Superior temporal gyrus (tissue), 1 donor: ENCODE data around the gene NBAS.
"Not testable (repeated sequence)": the region's sequence is repeated elsewhere in the genome, so short reads cannot be mapped to it uniquely, and the experiment has no call there.

Experiments
- DNase-seq: peaks from one replicate; pipeline ENCODE4 v3.0.0-alpha.2; 2016; ENCODE audit errors: extremely low spot score

Gene NBAS

GRCh38 chr2:15460112-15460620 is 101.0 kb downstream of the NBAS start:
- DNase-seq = no peak

DNA sequence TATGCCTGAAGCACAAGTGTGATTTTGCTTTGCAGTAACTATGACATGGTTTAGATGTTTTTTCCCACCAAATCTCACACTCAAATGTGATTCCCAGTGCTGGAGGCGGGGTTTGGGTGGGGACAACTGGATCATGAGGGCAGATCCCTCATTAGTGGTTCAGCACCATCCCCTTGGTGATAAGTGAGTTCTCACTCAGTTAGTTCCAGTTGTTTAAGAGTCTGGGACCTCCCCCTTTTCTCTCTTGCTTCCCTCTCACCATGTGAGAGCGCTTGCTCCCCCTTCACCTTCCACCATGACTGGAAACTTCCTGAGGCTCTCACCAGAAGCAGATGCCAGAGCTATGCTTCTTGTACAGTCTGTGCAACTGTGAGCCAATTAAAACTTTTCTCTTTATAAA is 102.9 kb downstream of the NBAS start:
- no peak for DNase-seq

- DNase-seq = no peak
Measured at GRCh38 chr2:15457868-15458267, 103.3 kb downstream of the NBAS start.

- no peak for DNase-seq
Measured at GRCh38 chr2:15456352-15456751, 104.8 kb downstream of the NBAS start.

- no peak for DNase-seq
Measured at GRCh38 chr2:15450808-15451207, 110.3 kb downstream of the NBAS start.

DNA sequence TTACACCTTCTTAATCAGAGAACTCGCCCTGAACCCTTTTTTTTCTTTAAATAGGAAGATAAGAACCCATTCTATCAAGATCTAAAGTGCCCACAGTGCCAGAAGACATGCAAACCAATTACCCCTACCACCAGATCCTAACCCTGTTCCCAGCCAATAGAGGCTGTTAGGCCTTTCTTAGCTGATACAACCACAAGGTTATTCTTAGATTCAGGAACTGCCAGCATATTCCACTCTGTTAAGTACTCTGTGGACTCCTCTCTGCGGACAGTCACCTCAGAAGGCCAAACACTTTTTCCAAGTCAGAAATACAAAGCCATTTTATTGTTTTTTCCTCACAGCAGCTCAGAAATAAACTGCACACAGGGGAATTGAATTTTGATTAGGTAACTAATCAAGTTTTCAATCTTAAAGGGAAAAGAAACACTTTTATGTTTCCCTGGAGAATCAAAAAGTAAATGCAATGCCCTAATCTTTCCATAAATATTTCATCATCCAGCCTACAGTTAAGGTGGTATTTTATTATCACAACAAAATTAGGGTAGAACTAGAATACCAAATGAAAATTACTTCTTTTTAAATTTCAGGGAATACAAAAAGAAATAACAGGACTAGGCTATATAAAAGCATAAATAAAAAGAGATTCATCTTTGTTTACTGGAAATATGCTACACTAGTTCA is 111.4 kb downstream of the NBAS start:
- DNase-seq = no peak

DNA sequence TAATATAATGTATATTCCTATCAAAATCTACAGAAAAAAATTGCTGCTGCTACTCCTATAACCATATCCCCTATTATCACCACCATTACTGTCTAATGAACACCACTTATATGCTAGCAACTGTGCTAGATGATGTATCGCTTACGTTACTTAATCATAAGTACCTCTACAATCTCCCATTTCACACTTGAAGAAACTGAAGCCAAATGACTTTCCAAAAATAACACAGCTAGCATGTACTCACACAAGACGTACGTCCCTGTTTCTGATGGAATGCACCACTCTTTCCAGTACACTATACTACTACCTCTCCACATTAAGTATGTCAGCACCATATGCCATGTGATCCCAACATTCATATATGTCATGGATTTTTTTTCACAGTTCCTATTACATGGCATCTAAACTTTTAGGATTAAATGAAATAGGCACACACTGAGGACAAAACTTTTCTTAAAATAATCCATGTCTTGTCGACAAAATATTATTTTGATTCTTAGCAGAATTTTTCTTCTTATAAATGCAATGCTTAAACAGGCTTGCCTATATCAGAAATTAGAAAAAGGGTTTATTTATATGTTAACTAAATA is 112.8 kb downstream of the NBAS start:
- no peak for DNase-seq

- DNase-seq = no peak
Measured at GRCh38 chr2:15447381-15447780, 113.8 kb downstream of the NBAS start.

- DNase-seq = no peak
Measured at GRCh38 chr2:15446961-15447360, 114.2 kb downstream of the NBAS start.

- DNase-seq = no peak
Measured at GRCh38 chr2:15445891-15446562, 115.1 kb downstream of the NBAS start.

DNA sequence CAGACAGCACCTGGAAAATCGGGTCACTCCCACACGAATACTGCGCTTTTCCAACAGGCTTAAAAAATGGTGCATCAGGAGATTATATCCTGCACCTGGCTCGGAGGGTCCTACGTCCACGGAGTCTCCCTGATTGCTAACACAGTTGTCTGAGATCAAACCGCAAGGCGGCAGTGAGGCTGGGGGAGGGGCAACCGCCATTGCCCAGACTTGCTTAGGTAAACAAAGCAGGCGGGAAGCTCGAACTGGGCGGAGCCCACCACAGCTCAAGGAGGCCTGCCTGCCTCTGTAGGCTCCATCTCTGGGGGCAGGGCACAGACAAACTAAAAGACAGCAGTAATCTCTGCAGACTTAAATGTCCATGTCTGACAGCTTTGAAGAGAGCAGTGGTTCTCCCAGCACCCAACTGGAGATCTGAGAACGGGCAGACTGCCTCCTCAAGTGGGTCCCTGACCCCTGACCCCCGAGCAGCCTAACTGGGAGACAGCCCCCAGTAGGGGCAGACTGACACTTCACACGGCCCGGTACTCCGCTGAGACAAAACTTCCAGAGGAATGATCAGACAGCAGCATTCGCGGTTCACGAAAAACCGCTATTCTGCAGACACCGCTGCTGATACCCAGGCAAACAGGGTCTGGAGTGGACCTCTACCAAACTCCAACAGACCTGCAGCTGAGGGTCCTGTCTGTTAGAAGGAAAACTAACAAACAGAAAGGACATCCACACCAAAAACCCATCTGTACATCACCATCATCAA is 121.2 kb downstream of the NBAS start:
- not testable (repeated sequence) for DNase-seq

DNA sequence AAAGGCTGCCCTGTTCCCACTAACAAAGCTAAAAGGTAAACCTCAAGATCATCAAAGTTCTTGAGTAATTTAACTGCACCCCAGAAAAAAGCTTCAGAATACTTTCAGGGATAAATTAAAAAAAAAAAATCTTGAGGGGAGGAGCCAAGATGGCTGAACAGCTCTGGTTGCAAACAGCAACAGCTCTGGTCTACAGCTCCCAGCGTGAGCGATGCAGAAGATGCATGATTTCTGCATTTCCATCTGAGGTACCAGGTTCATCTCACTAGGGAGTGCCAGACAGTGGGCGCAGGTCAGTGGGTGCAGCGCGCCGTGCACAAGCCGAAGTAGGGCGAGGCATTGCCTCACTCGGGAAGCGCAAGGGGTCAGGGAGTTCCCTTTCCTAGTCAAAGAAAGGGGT is 121.8 kb downstream of the NBAS start:
- not testable (repeated sequence) for DNase-seq

- no peak for DNase-seq
Measured at GRCh38 chr2:15436195-15436594, 124.9 kb downstream of the NBAS start.

DNA sequence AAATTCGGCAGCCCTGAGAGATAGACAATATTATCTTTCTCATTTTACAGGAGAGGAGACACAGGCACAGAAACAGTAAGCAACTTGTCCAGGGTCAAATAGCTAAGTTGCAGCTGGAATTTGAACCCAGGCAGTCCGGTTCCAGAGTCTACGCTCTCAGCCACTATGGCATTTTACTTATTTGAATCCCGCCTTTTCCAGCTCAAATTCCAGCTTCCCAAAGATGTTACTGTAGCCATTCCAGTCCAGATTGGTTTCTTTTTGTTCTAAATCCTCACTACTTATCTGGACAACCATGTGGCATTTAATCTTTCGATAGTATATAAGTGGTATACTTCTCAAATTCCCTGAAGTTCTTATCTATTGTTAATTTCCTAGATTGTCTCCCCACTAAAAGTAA is 125.7 kb downstream of the NBAS start:
- DNase-seq = no peak

- DNase-seq = no peak
Measured at GRCh38 chr2:15432642-15433256, 128.4 kb downstream of the NBAS start.

DNA sequence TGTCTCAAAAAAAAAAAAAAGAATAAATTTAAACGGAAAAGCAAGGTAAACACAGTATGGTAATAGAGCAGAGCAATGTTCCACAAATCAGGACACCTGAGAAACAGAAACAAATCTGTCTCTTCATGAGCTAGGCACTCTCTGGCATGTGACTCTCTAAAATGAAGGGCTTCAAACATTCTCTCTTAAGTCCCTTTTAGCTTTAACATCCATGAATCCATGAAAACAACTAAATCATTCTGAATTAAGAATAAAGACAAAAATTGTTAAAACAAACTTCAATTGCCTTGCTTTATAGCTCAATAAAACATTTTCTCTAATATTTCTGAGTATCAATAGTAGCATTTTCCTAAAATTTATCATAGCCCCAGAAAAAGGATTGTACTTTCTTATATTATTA is 132.1 kb downstream of the NBAS start:
- no peak for DNase-seq

GRCh38 chr2:15427987-15428386 is 133.1 kb downstream of the NBAS start:
- no peak for DNase-seq

- DNase-seq = no peak
Measured at GRCh38 chr2:15426606-15427005, 134.5 kb downstream of the NBAS start.

- no peak for DNase-seq
Measured at GRCh38 chr2:15425712-15426111, 135.4 kb downstream of the NBAS start.

GRCh38 chr2:15421753-15422152 is 139.4 kb downstream of the NBAS start:
- DNase-seq = no peak

GRCh38 chr2:15415748-15416147 is 145.4 kb downstream of the NBAS start:
- DNase-seq = no peak

DNA sequence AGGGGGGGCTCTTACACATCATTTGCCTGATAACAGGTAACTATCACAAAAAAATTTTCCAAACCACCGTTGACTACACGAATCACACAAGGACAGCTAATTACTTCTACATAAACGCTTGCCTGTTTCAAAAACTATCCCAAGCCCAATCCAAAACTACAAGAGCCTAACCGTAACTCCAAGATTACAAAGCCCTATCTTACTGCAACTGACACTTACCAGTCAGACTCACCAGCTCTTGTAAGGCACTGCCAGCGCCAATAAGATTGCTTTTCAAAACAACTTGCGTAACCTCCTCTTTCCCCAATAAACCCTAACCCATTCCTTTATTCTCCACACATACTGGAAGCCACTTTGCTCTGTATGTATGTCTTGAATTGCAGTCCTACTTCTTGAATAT is 148.4 kb downstream of the NBAS start:
- DNase-seq = no peak
